NCI-H345 treated with DMSO at 0.1 percent for 48 hours (cell line): ENCODE data around the gene JARID2.

Experiments
- DNase-seq: peaks from one replicate; lab custom pipeline; 2025; ENCODE audit not compliant: unreplicated experiment; lab: John Stamatoyannopoulos, UW

Gene JARID2

GRCh38 chr6:15556711-15557110 is 310.8 kb downstream of the JARID2 start:
- no peak for DNase-seq

- no peak for DNase-seq
Observed at GRCh38 chr6:15557174-15557573, 311.3 kb downstream of the JARID2 start.

- DNase-seq, result no peak
Observed at GRCh38 chr6:15560713-15561112, 314.8 kb downstream of the JARID2 start.

- DNase-seq, result no peak
Observed at GRCh38 chr6:15561447-15562199, 315.8 kb downstream of the JARID2 start.

GRCh38 chr6:15562977-15563376 is 317.1 kb downstream of the JARID2 start:
- no peak for DNase-seq

- no peak for DNase-seq
Observed at GRCh38 chr6:15569035-15569995, 323.4 kb downstream of the JARID2 start.

GRCh38 chr6:15570171-15570570 is 324.3 kb downstream of the JARID2 start:
- DNase-seq, result no peak
